OCI-LY1 (cell line): ENCODE data around the gene ACTRT2.

Source experiments
- CTCF ChIP-seq: fragments of 200-600 bp; sonication (generic), shearing (Covaris generic); IDR thresholded peaks from 2 replicates; pipeline ENCODE4 v1.5.1; 2017; ENCODE audit warnings: mild to moderate bottlenecking, antibody characterized with exemption, low read length, moderate library complexity, mixed read lengths
- EZH2 ChIP-seq: fragments of 200-600 bp; sonication (generic), shearing (Covaris generic); IDR thresholded peaks from 2 replicates; pipeline ENCODE4 v1.8.0; 2017; ENCODE audit warnings: borderline replicate concordance, mixed run types, mild to moderate bottlenecking, antibody characterized with exemption, low read length, moderate library complexity, mixed read lengths

GRCh38 chr1:3017440-3018050 is 3.7 kb upstream of the ACTRT2 start:
- no peak for TF ChIP-seq CTCF
- no peak for TF ChIP-seq EZH2
